K562 (cell line): ENCODE measurements around the gene AKAP10.

Experiments
- LARP7 ChIP-seq: fragments of 450-650 bp; IDR thresholded peaks from 2 replicates; pipeline ENCODE4 v1.6.1; 2016
- MLLT1 ChIP-seq, 2 experiments: fragments of 450-650 bp; IDR thresholded peaks; 2 replicates each; pipeline ENCODE4 v1.6.1; 2016
- POLR2A ChIP-seq: fragments of 450-650 bp; conservative IDR thresholded peaks from 2 replicates; pipeline ENCODE4 v1.6.1; 2016
- POLR2H ChIP-seq: IDR thresholded peaks from 2 replicates; pipeline ENCODE4 v1.6.1; 2016; ENCODE audit warnings: missing genetic modification characterization, low read depth, mild to moderate bottlenecking, control low read depth, missing compliant biosample characterization, moderate library complexity
- RBM34 ChIP-seq: fragments of 200-400 bp; formaldehyde crosslinking; IDR thresholded peaks from 2 replicates; pipeline ENCODE4 v1.6.1; 2018; ENCODE audit warnings: low read length, borderline replicate concordance; ENCODE audit not compliant: insufficient read depth
- THRA ChIP-seq: fragments of 450-650 bp; IDR thresholded peaks from 2 replicates; pipeline ENCODE4 v1.6.1; 2017; ENCODE audit warnings: mild to moderate bottlenecking, moderate library complexity
- ZNF274 ChIP-seq: IDR thresholded peaks from 2 replicates; pipeline ENCODE4 v1.6.1; 2011; ENCODE audit warnings: low read depth, mild to moderate bottlenecking, low read length, moderate library complexity, borderline replicate concordance
- ZNF324 ChIP-seq: fragments of 250-450 bp; sonication (Bioruptor Pico); IDR thresholded peaks from 2 replicates; pipeline ENCODE4 v1.4.0; 2020; ENCODE audit warnings: mild to moderate bottlenecking
- ZNF395 ChIP-seq: fragments of 200-800 bp; sonication (Bioruptor generic); IDR thresholded peaks from 2 replicates; pipeline ENCODE4 v1.6.1; 2017; ENCODE audit warnings: missing genetic modification characterization, missing compliant biosample characterization

- no peak for TF ChIP-seq POLR2A
- no peak for TF ChIP-seq RBM34
- no peak for TF ChIP-seq ZNF395 (CRISPR knock-in tag)
- no peak for TF ChIP-seq ZNF274
- TF ChIP-seq LARP7: no peak
- no peak for TF ChIP-seq POLR2H
- no peak for TF ChIP-seq THRA
- TF ChIP-seq MLLT1 (IDR thresholded peaks at IDR 0.05): no peak
- no peak for TF ChIP-seq ZNF324
Observed at GRCh38 chr17:19873346-19873745, 104.3 kb downstream of the AKAP10 start.
